ENCODE measurements around the gene LAMB4.

The LAMB4 gene

DNA sequence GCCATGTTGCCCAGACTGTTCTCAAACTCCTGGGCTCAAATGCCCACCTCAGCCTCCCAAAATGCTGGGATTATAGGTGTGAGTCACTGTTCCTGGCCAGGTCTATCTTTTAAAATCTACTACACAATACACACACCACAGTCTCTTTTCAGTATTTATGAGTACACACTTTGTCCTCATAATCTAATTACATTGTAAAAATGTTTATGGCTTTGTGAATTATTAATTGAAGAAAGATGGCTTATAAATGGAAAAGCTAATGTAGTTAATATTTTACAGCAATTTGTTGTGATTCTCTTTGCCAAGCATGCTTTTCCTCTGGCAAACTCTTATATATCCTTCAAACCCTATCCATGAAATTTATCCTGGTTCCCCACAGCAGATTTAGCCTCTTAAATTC is 22.0 kb downstream of the LAMB4 start:
- no peaks in the 10 kb centered on the region for H3K9me2 ChIP-seq (replicated peaks; ENCODE audit: control insufficient read depth, low read length)
- peaks cover 14% of the 10 kb centered on the region for H3K27me3 ChIP-seq (ENCODE audit: control insufficient read depth, low read length)
- H4K20me1 ChIP-seq (ENCODE audit: control insufficient read depth, insufficient read depth, low read depth, low read length) = no peaks in the 10 kb centered on the region
- H3K27ac ChIP-seq (ENCODE audit: low read depth, low read length) = no peak overlapping the region
- no peaks in the 10 kb centered on the region for H3K4me1 ChIP-seq (ENCODE audit: control insufficient read depth, low read length)
- no peaks in the 10 kb centered on the region for H3K9me3 ChIP-seq (ENCODE audit: control insufficient read depth, insufficient read depth, low read length)
- H3K4me3 ChIP-seq (ENCODE audit: low read length) = no peak overlapping the region
- H3K4me2 ChIP-seq (ENCODE audit: low read length) = no peak overlapping the region
- TF ChIP-seq, protein P1, sequence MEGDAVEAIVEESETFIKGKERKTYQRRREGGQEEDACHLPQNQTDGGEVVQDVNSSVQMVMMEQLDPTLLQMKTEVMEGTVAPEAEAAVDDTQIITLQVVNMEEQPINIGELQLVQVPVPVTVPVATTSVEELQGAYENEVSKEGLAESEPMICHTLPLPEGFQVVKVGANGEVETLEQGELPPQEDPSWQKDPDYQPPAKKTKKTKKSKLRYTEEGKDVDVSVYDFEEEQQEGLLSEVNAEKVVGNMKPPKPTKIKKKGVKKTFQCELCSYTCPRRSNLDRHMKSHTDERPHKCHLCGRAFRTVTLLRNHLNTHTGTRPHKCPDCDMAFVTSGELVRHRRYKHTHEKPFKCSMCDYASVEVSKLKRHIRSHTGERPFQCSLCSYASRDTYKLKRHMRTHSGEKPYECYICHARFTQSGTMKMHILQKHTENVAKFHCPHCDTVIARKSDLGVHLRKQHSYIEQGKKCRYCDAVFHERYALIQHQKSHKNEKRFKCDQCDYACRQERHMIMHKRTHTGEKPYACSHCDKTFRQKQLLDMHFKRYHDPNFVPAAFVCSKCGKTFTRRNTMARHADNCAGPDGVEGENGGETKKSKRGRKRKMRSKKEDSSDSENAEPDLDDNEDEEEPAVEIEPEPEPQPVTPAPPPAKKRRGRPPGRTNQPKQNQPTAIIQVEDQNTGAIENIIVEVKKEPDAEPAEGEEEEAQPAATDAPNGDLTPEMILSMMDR (IDR thresholded peaks at IDR 0.05; ENCODE audit: low read depth, low read length, poor library complexity, severe bottlenecking) = no peak
- TF ChIP-seq EZH2phosphoT487 (IDR thresholded peaks at IDR 0.05; ENCODE audit: borderline replicate concordance, low read length) = no peak
- no peaks in the 10 kb centered on the region for H3K79me2 ChIP-seq (ENCODE audit: control insufficient read depth, low read length)
- no peaks in the 10 kb centered on the region for H3K36me3 ChIP-seq (ENCODE audit: control insufficient read depth, low read length)
- no peaks in the 10 kb centered on the region for H3F3A ChIP-seq (ENCODE audit: control insufficient read depth, insufficient read depth)

DNA sequence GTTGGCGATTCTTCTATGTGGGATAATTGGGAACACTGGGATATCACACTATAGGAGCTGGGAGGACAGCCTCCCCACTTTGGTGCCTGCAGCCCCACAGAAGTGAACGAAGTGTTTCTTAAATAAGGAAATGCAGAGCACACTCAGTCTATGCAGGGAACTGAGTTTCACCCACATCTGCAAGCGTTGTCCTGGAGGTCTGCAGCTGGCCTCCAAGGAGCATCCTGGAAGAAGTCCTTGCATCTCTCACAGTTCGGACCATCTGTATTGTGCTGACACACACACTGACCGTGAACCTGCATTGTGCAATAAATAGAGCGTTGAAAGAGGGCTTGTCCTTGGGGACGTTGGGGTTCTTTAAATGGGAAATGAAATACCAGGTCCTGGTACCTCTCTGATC is 25.8 kb downstream of the LAMB4 start:
- no peak for TF ChIP-seq EZH2phosphoT487 (IDR thresholded peaks at IDR 0.05; ENCODE audit: borderline replicate concordance, low read length)
- TF ChIP-seq, protein P1 (IDR thresholded peaks at IDR 0.05; ENCODE audit: low read depth, low read length, poor library complexity, severe bottlenecking) = no peak

GRCh38 chr7:108103558-108104298 is 26.4 kb downstream of the LAMB4 start:
- Histone ChIP-seq H3K4me2 (ENCODE audit: low read length) (no peak overlapping the region), H3K9me2 (replicated peaks; ENCODE audit: control insufficient read depth, low read length) (no peaks in the 10 kb centered on the region), H4K20me1 (ENCODE audit: control insufficient read depth, insufficient read depth, low read depth, low read length) (no peaks in the 10 kb centered on the region), H3K36me3 (ENCODE audit: control insufficient read depth, low read length) (no peaks in the 10 kb centered on the region), H3K9me3 (ENCODE audit: control insufficient read depth, insufficient read depth, low read length) (no peaks in the 10 kb centered on the region), H3K4me3 (ENCODE audit: low read length) (no peak overlapping the region), H3K27ac (ENCODE audit: low read depth, low read length) (no peak overlapping the region), H3K27me3 (ENCODE audit: control insufficient read depth, low read length) (peaks cover 15% of the 10 kb centered on the region; the same call in 1 of the 2 replicates), H3F3A (ENCODE audit: control insufficient read depth, insufficient read depth) (no peaks in the 10 kb centered on the region), H3K4me1 (ENCODE audit: control insufficient read depth, low read length) (no peaks in the 10 kb centered on the region), H3K79me2 (ENCODE audit: control insufficient read depth, low read length) (no peaks in the 10 kb centered on the region)
- TF ChIP-seq, protein P1 (IDR thresholded peaks at IDR 0.05; ENCODE audit: low read depth, low read length, poor library complexity, severe bottlenecking) = no peak
- TF ChIP-seq EZH2phosphoT487 (IDR thresholded peaks at IDR 0.05; ENCODE audit: borderline replicate concordance, low read length) = no peak

More for the DNA sequence above, 25.8 kb downstream of the LAMB4 start:
- peaks cover 20% of the 10 kb centered on the region; the same call in 1 of the 2 replicates for H3K27me3 ChIP-seq (ENCODE audit: control insufficient read depth, low read length)
- H3K36me3 ChIP-seq (ENCODE audit: control insufficient read depth, low read length) = no peaks in the 10 kb centered on the region
- no peaks in the 10 kb centered on the region for H3K9me3 ChIP-seq (ENCODE audit: control insufficient read depth, insufficient read depth, low read length)
- no peaks in the 10 kb centered on the region for H3K4me1 ChIP-seq (ENCODE audit: control insufficient read depth, low read length)
- no peak overlapping the region for H3K27ac ChIP-seq (ENCODE audit: low read depth, low read length)
- H3K4me3 ChIP-seq (ENCODE audit: low read length) = no peak overlapping the region
- no peak overlapping the region for H3K4me2 ChIP-seq (ENCODE audit: low read length)
- H3K9me2 ChIP-seq (replicated peaks; ENCODE audit: control insufficient read depth, low read length) = no peaks in the 10 kb centered on the region
- H3K79me2 ChIP-seq (ENCODE audit: control insufficient read depth, low read length) = no peaks in the 10 kb centered on the region
- H4K20me1 ChIP-seq (ENCODE audit: control insufficient read depth, insufficient read depth, low read depth, low read length) = no peaks in the 10 kb centered on the region
- no peaks in the 10 kb centered on the region for H3F3A ChIP-seq (ENCODE audit: control insufficient read depth, insufficient read depth)
